Esophagus mucosa (tissue), 1 donor: ENCODE data around the gene FAXC. TPM values are rescaled to one million over a fixed set of nuclear protein-coding genes. Genes with fewer than 3 reads are reported as not detected.
A peak's percentile ranks its signal among the peaks of the same experiment; 100 is the strongest.

Source experiments
- ATAC-seq: fragments of 200-7000 bp; cut with Tn5 transposase; one replicate; pipeline ENCODE4 v1.9.1; 2020
- total RNA-seq: library from RNA; stranded (reverse); gene quantifications from one replicate; pipeline ENCODE4 v1.2.4, GENCODE V29; 2023
- donor health status: DM: yes; HTN: yes; CAD: no.

The FAXC gene
- 1.6 TPM for total RNA-seq

GRCh38 chr6:99349171-99350141 is at the start of gene FAXC:
FAXC (minus strand) TSS chr6:99349674; CDS start chr6:99349372, 302 bp downstream.
- ATAC-seq = peak; percentile 71

- no peak for ATAC-seq
Observed at GRCh38 chr6:99397287-99397686, 47.8 kb upstream of the FAXC start.

GRCh38 chr6:99393698-99394531 is 44.4 kb upstream of the FAXC start, which contains the start of gene COQ3:
COQ3 (minus strand) TSS chr6:99394195; CDS start chr6:99394179, 16 bp downstream.
- ATAC-seq = peak; percentile 79

- peak; percentile 20 for ATAC-seq
Observed at GRCh38 chr6:99393366-99393697, 43.9 kb upstream of the FAXC start.

- ATAC-seq = no peak
Observed at GRCh38 chr6:99390896-99391295, 41.4 kb upstream of the FAXC start.

DNA sequence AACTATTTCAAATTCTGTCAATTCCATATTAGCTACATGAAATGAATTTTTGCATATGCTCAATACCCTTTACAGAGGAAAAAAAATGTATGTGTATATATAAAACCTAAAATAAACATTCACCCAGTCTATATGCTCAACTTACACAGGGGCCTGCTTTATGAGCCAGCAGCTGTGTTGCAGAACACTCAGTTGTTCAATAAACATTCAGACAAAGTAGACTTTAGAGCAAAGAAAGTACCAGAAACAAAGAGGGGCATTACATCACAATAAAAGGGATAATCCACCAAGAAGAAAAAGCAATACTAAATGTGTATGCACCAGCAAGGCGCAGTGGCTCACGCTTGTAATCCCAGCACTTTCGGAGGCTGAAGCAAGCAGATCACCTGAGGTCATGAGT is 35.0 kb upstream of the FAXC start:
- ATAC-seq = no peak

DNA sequence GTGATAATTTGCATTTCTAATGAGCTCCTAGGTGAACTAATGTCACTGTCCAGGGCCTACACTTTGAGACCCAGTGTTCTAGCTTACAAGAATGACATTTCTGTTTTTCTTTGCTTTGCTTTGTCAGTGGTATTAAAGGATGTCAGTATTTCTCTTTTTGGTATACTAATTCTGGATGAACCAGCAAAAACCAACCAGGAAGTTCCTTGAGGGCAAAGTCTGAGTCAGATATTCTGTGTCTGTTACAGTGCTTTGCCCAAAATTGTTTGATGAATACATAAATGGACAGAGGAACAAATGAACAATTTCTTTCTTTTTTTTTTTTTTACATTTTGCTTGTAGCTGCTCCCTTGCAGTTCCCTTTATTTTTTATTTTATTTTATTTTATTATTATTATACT is 29.2 kb upstream of the FAXC start:
- no peak for ATAC-seq

GRCh38 chr6:99369533-99369932 is 20.1 kb upstream of the FAXC start:
- no peak for ATAC-seq

DNA sequence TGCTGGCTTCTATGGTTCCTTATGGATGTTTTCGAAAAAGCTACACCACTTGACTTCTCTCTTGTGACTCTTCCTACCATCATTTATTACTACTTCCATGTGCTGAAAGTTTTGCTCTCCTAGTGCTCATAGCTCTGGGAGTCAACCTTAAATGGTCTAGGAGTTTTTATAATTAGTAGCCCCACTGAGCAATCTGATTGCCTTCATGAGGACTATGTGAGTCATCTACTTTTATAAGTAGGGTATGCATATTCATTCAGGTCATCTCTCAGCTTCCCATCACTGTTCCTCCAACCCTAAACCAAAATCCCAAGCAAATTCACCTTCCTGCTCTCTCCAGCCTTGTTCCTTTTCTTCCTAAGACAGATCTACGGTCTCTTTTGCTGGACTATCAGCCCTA is 17.4 kb upstream of the FAXC start:
- ATAC-seq = no peak

GRCh38 chr6:99364026-99364425 is 14.6 kb upstream of the FAXC start:
- no peak for ATAC-seq

- ATAC-seq = no peak
Observed at GRCh38 chr6:99362678-99363268, 13.3 kb upstream of the FAXC start.

DNA sequence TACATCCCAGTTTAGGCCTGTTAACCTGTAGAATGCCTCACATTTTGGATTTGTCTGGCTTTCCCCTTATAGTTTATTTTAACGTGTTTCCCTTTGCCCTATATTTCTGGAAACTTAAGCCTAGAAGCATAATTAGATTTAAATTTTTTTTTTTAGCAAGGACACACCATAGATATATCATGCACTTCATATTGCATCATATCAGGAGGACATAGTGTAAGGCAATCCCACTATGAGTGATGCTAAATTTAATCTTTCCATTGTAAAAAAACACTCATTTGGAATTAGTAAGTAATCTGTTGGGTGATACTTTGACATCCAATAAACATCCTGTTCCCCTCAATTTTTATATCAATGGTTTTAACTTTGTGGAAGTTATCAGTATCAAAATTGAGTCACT is 10.3 kb upstream of the FAXC start:
- ATAC-seq = no peak

DNA sequence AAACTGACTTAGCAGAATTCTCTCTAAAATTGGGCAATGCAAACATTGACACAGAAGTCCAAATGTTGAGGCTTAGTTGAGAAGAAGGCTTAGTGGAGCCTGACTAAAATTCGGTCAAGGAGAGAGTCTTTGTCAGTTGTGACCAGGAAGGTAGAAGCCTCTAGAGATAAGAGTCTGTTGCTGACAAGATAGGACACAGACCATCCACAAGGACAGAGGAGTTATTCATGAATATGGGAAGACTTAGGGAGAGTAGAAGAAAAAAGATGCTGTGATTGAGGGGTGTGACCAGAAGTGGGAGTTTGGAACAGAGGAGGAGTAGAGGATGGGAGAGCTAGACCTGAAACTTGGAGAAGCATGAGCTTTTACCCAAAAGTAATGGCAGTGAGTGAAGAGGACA is 7.2 kb upstream of the FAXC start:
- ATAC-seq = no peak

DNA sequence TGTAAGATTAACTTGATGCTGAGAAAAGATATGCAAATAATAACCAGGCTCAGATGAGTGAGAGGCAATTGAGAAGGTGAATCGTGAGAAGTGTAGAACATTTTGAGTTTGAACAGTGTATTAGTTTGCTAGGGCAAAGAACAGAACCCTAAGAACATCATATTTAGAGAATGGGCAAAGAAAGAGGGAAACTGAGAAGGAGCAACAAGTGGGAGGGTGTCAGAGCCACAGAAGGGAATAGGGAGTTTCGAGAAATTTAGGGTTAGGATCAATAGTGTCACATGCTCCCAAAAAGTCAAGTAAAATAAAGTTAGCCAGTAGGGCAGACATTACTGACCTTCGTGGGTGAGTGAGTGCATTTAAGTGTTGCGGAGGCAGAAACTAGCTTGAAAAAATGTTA is 5.5 kb upstream of the FAXC start:
- ATAC-seq = no peak

DNA sequence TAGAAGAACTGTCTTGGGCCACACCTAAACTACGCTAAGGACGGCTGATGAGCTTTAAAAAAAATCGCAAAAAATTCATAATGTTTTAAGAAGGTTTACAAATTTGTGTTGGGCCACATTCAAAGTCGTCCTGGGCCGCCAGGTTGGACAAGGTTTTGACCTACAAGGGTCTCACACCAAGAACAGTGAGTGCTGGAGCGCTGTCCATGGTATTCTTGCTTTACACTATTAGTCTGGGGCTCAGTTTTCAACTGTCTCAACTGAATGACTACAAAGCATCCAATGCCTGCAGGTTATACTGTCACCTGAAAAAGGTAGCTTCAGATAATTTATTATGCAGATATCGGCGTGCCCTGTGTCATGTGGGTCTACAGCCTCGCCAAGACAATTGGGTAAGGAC is 3.7 kb upstream of the FAXC start:
- ATAC-seq = no peak

DNA sequence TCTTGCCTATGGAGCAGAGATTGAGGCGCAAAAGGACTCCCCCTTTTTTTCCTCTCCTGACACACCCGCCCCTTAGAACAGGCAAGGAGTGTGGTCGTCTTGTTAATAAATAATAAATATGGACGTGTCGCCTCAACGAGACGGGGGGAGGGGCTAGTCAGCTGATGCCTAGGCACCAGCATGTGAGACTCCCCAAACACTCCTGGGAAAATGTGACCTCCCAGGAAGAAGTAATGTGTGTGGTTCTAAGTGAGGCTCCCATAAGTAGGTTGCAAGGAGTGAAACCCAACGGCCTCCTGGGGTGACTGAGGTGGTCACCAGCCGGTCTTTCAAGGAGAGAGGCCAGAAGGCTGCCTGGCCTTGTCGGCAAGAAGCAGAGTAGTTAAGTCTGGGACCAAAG is 1.1 kb upstream of the FAXC start:
- no peak for ATAC-seq

- no peak for ATAC-seq
Observed at GRCh38 chr6:99348288-99349170, 945 bp downstream of the FAXC start.

GRCh38 chr6:99347804-99348203 is 1.7 kb downstream of the FAXC start:
- ATAC-seq = no peak

GRCh38 chr6:99346595-99346994 is 2.9 kb downstream of the FAXC start:
- ATAC-seq = no peak

GRCh38 chr6:99345164-99345563 is 4.3 kb downstream of the FAXC start:
- no peak for ATAC-seq

DNA sequence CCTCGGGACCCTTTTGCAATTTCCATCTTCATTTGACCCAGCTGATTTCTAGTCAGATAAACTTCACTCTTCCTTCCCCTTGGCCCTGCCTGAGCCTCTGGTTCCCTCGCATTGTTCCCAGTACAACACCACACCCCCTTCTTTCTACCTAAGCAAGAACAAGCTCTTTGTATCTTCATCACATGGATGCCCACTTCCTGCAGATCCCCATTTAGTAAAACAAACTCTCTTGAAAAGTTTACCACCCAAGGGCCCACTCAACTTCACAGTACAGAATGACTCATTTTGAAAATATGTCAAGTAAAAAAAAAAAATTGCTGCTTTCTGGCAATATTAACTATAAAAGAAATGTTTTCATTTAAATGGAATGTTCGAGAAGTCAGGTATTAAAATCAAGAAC is 5.2 kb downstream of the FAXC start:
- ATAC-seq = no peak

- peak; percentile 36 for ATAC-seq
Observed at GRCh38 chr6:99341862-99342455, 7.5 kb downstream of the FAXC start.
